Measurements from ENCODE around the gene ME1.
"Not testable (repeated sequence)": the region's sequence is repeated elsewhere in the genome, so short reads cannot be mapped to it uniquely, and the experiment has no call there.

ME1 gene

DNA sequence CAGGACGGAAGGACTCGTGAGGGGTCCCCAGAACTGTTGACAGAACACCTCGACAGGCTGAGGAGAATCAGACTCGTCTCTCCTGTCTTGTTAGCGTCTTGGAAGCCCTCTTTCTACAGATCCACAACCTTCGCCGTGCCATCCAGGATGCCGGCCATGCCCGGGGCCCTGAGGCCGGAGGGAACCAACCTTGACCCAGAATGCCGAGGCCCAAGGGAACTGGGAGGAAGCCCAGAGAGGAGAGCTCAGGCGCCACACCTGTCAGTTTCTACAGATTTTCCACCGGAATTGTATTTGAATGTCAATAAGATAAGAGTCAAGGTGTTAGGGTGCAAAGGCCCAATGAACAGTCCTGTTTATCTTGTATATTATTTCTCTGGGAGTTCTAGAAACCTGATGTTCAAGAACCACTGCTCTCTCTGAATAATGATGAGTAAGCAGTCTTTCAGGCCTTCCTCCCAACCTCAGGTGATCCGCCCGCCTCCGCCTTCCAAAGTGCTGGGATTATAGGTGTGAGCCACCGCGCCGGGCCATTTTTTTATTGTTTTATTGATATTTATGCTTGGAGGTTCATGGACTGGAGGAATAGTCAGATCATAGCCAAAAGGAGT, 799 bp upstream of the ME1 start:
- DNase-seq (ENCODE audit: low spot score) = no peak

DNA sequence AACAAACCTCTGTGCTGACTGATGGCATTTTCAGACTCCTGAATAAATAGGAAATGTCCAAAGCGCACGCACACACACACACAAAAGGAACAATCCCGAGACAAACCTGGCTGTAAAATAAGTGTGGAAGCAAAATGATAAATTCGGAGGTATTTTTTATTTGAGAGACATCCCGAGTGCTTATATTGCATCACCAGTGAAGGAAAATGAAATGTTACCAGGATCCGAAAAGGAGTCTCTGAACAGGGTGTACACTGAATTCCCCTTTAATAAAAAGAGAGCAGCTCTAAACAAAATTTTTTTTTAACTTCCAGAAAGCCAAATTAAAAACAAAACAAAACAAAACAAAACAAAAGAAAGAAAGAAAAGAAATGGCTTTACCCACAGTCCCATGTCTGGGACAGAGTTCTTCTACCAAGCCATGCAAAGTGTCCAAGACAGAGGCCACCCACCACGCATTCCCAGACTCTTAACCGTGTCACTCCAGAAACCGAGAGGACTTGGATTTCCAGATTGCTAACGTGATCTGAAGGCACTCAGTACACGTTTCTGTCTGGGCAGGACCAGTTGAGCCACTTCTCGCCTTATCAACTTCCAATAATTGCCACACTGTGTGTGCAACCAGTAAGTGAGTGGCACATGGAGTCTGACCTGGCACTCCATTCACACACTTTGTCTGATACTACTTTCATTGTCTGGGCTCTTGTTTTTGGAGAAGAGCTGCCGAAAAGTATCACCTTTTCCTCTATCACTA, 817 bp downstream of the ME1 start:
- DNase-seq (ENCODE audit: low spot score) = no peak

DNA sequence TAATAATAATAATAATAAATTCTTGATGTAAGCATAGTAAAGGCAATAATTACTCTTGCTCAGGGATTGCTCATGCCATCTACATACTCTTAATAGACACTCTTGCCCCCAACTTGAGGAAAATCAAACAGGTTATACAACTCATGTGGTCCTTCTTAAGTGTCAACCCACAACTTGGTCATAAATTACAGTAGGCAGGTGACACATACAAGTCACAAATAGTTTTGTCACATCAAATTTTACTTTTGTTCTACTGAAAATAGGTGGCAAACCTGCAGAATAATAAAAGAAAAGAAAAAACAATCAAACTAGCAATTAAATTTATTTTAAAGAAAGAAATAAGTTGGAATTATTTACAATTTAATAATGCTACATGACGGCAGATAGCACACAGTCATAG, 1.6 kb downstream of the ME1 start:
- DNase-seq (ENCODE audit: low spot score) = no peak

DNA sequence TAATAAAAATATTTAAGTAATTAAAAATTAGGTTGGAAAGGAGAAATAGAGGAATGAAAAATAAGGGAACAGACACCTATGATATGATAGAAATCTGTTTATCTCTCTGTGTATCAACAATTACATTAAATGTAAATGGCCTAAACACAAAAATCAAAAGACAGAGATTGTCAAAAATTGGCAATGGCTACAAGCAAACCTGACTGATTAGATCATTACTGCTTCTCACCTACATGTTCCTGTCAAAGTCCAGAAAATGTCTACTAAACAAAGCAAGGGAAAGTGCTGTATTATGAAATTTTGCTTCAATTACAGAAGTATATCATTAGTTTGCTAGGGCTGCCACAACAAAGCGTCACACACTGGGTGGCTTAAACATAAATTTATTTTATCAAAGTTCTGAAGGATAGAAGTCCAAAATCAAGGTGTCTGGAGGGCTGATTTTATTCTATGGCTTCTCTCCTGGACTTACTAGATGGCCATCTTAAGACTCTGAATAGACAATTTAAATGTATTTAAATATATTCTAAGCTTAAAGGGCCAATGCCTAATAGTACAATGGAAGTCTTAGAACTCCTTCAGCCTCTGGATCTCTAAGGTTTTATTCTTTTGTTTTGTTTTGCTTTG, 6.3 kb downstream of the ME1 start:
- DNase-seq (ENCODE audit: low spot score) = no peak

DNA sequence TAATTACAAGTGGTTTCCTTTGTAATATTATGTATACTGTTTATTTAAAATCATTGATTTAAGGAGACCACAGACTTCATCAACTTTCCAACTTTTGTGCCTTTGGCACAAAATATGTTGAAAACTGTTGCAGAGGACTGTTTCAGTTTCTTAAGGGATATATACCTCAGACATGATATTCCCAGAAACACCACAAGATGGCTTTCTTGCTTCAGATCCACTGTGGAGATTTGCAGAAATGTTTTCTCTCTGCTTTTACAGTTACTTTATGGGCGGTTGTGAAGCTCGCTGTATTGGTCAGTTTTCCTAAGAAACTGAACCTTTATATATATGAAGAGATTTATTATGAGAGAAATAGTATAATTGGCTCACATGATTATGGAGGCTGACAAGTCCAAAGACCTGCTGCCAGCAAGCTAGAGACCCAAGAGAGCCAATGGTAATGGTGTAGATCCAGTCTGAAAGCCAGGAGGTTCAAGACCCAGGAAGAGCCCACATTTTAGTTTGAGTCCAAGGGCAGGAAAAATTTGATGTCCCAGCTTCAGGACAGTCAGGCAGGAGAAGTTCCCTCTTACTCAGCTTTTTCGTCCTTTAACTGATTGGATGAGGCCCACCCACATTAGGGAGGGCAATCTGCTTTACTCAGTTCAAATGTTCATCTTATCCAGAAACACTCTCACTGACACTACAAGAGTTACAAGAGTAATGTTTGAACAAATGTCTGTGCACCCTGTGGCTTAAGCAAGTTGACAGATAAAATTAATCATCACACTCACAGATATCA, 12.8 kb downstream of the ME1 start:
- no peak for DNase-seq (ENCODE audit: low spot score)

DNA sequence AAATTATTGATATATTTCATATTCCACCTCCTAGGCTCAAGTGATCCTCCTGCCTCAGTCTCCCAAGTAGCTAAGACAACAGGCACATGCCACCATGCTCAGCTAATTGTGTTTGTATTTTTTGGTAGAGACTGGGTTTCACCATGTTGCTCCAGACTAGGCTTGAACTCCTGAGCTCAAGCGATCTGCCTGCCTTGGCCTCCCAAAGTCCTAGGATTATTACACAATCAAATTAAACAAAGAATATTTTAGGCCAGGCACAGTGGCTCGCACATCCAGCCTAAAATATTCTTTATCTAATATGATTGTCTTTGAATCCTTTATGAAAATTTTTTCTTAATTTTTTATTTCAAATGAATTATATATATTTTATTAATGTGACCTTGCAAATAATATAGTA, 17.8 kb downstream of the ME1 start:
- DNase-seq (ENCODE audit: low spot score) = no peak

DNA sequence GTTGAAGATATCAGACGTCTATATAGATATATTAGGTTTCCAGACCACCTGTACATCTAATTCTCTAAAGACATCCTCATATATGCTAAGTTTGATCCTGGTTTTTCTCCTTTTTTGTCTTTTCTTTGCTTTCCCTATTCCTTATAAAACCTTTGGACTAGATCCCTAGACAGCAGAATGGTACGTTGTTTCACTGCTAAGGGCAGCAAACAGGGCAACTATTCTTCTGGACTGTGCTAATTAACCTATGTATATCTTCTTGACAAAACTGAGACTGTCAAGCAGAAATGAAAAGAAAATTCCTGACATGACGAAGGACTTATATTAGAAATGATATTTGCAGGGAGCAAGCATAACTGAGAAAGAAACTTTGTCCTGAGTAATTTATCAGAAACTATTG, 19.1 kb downstream of the ME1 start:
- DNase-seq (ENCODE audit: low spot score) = no peak

DNA sequence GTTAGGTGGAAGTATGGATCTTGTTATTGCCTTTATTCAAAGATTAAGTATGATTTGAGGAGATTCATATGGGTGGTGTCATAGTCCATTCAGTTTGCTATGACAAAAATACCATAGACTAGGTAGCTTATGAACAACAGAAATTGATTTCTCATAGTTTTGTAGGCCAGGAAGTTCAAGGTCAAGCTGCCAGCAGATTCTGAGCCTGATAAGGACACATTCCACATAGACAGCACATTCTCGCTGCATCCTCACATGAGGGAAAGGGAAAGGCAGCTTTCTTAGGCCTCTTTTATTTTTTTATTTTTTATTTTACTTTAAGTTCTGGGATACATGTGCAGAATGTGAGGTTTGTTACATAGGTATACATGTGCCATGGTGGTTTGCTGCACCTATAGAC, 27.7 kb downstream of the ME1 start:
- DNase-seq (ENCODE audit: low spot score) = no peak

DNA sequence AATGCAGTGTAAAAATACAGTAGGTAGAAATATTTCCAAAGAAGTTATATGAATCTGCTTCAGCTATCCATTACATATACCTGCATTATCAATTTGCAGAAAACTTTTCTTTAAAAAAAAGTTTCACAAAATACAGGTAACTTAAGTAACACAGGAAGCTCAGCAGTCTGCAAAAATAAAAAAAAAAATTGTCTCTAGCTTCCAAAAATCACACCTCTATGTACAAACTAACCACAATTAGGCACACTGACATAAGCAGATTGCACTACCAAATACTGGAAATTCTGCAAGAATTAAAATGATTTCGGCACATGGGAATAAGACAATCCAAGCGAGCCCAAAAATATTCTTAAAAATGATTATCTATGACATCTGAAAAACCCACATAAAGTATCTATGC, 41.2 kb downstream of the ME1 start:
- no peak for DNase-seq (ENCODE audit: low spot score)

DNA sequence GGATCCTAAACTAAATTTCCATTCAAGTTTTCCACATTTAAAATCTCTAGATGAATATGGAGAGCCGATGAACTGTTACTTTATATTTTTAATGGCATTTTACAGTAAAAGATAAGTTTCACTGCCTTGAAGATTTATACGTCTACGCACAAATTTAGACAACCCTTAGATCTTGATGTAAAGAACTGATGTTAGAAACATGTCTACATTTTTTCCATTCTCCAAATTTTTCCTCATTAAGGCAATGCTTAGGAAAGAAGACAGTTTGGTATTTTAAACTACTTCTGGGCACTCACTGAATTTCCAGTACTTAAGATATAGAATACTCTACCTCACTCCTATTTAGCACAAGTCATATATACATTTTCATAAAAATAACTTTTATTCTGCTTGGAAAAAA, 45.4 kb downstream of the ME1 start:
- no peak for DNase-seq (ENCODE audit: low spot score)

DNA sequence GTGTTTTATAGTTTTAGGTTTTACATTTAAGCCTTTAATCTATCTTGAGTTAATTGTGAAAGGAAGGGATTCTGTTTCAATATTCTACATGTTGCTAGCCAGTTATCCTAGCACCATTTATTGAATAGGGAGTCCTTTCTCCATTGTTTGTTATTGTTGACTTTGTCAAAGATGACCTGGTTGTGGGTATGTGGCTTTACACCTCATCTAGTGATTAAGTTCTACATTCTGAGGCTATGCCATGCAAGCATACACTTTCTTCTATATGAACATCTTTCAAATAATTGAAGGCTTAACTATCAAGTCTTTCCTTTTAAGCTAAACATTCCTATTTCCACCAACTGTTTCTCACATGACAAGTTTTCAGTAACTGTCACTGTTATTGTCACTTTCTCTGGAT, 46.1 kb downstream of the ME1 start:
- no peak for DNase-seq (ENCODE audit: low spot score)

DNA sequence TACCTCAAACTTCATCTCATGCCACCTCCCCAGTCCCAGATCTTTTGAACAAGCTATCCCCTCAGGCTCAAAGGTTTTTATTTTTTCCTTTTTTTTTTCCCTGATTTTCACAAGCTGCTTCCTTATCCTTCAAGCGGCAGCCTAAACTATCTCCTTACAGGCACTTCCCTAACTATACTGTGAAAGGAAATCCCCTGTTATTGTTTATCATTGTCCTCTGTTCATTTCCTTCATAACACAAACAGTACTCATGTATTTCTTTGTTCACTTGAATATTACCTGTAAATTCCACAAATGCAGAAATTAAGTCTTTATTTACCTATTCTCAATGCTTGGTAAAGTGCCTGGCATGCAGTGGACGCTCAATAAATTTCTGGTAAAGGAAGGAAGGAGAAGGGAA, 48.9 kb downstream of the ME1 start:
- DNase-seq (ENCODE audit: low spot score) = no peak

DNA sequence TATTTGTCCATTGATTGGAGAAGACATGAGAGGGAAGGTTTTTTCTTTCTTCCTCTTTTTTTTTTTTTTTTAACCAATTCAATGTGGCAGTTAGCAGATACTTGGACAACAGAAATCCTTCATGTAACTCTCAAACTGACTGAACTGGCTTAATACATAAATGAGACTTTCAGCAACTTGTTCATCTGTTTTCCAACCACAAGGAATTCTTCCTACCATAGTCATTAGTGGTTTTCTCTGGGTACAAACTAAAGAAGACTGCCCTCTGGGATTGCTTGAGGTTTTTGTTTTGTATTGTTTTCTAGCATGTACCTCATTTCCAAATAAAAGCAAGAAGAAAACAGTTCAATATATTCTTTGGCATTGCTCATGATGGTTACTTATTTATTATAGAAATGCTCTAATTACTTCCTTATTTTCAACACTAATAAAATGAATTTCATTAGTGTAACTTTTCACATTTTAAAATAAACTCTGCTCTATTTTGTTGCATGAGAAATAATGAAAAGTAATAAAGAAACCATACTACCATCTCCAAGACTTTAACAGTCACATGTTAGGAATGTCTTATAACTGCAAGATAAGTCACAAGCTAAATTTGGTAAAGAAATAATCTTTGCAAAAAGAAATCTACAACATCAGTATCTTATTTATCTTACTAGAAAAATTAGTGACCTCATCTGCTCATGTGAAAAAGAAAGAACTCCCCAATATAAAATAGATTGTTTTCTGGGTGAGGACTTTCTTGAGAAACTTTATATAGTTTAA, 52.0 kb downstream of the ME1 start:
- DNase-seq (ENCODE audit: low spot score) = no peak

DNA sequence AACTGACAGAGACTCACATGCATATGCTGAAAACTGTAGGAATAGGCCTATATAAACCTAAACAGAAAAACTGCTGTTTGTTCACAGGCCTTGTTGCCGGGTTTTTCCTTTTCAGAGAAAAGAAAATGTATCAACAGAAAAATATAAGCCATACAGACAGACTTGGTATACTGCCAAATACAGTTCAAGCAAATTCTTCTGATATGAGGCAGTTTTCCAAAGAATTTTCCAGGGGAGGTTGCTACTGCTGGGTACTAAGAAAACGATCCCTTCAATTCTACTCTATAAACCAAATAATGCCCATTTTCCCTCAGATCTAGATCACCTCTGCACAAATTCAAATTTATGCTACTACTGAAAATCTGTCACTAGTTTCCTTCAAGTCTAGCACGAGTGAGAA, 59.4 kb downstream of the ME1 start:
- no peak for DNase-seq (ENCODE audit: low spot score)

DNA sequence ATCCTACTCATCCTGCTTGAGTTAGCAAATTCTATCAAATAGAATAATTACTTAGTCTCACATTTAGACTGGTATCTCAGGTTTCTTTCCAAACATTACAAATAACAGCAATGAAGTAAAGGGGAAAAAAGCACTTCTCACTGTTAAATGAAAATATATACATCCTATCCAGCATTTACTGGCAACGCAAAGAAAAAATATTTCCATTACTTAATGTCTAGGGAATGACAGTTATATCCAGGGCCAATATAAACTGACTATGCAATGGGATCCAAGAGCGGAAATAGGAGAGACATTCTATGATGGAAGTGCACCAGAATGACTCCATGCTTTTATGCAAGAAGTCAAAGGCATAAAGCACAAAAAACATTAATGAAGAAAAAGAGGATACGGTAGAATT, 60.3 kb downstream of the ME1 start:
- DNase-seq (ENCODE audit: low spot score) = no peak

DNA sequence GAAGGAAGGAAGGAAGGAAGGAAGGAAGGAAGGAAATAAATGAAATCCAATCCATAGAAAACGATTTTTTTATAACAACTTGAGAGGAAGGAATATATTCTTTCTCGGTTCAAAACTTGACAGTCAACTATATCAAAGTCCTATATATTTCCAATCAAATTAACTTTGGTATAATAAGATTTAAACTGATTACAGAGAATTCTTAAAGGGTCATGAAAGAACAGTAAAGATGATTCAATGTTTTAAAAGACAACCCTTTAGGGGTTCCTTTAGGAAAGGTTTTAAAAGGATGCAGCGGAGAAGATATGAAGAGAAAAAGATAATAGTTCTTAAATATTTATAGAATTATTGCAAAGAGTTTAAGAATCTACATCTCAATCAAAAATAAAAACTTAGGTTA, 61.2 kb downstream of the ME1 start:
- no peak for DNase-seq (ENCODE audit: low spot score)

DNA sequence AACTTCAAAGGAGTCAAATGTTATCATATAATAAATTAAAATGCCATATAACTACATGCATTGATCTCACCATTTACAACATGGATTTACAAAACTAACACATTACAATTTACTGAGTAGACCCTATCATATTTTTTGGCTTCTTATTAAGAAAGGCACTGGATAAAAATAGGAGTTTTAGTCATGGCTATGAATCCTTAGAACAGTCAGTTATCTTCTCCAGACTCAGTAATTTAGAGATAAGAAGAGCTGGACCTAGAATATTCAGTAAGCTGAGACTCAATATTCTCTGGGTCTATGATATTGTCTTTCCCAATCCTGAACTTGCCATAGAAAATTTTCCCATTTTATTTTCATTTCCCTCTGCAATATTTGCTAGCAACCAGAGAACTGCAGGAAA, 62.3 kb downstream of the ME1 start:
- no peak for DNase-seq (ENCODE audit: low spot score)

DNA sequence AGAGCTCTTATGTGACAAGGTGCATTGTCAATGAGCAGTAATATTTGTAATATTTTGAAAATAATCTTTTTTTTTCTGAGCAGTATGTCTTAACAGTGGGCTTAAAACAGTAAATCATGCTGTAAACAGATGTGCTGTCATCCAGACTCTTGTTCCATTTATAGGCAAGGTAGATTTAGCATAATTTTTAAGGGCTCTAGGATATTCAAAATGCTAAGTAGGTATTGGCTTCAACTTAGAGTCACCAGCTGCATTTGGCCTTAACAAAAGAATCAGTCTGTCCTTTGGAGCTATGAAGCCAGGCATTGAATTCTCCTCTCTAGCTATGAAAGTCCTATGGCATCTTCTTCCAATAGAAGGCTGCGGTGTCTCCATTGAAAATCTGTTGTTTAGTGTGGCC, 63.7 kb downstream of the ME1 start:
- no peak for DNase-seq (ENCODE audit: low spot score)

DNA sequence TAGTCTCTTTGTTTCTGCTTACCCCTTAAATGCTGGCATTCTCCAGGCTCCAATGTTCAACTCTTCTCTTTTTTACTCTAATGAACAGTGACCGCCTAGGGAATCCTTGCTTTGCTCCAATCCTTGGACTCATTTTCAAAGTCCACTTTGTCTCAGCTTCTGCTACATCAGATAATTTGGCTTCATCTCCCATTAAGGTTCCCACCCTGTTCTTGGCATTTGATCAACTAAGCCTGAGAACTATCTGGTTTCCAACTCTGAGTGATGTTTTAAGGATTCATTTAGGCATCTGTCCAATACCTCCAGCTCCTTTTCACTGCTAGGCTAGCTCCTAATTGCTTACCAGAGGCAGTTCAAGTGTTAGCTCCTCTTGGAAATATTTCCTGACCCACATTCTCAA, 64.9 kb downstream of the ME1 start:
- DNase-seq (ENCODE audit: low spot score) = no peak

DNA sequence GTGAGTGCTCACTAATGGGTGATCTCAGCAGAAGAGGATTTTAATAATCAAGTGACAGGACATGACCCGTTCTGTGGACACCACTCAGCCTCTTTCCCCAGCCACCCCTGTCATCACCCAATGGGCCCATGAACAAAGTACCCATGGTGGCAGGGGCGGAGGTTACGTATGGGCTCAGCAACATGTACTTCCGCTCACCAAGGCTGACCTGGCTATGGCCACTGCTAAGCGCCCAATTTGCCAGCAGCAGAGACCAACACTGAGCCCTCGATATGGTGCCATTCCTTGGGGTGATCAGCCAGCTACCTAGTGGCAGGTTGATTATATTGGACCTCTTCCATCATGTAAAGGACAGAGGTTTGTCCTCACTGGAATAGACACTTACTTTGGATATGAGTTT, 68.5 kb downstream of the ME1 start:
- DNase-seq (ENCODE audit: low spot score) = not testable (repeated sequence)

DNA sequence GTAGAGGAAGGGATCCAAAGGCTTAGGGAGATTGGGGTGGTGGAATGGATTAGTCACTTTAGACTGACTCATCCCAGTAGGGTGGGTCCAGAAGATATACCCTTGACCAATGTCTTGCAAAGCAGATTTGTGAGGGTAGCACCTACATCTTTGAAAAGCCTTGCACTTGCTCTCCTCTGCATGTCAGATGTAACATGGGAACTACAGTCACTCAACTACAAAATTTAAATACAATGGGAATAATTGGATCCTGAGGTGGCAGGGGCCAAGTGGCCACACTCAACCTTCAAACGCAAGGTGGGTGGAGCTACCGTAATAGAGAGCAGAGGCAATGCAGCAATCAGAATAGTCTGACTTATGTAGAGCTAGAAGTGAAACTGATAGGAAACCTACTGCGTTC, 71.2 kb downstream of the ME1 start:
- DNase-seq (ENCODE audit: low spot score) = no peak

DNA sequence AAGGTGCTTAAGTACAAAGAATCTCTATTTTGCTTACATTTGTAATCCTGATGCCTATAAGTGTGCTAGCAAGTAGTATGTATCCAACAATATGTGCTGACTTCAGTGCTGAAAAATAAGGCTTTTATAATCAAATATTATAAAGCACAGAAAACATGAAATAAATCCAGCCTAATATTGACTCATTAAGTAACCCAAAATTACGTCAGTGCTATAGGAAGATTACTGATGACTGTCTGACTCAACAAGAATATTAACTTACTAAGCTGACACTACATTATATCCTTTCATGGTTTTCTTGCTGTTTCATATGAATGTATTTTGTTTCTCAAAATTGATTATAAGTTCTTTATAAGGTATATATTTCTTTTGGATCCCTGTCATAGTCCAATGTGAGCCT, 76.1 kb downstream of the ME1 start:
- no peak for DNase-seq (ENCODE audit: low spot score)
